NCI-H2227 (cell line): ENCODE results near the gene PCDHGA4.
A peak's percentile ranks its signal among the peaks of the same experiment; 100 is the strongest.
"Not testable (repeated sequence)": the region's sequence is repeated elsewhere in the genome, so short reads cannot be mapped to it uniquely, and the experiment has no call there.

Experiments used
- DNase-seq: peaks from one replicate; lab custom pipeline; 2025; ENCODE audit not compliant: unreplicated experiment; lab: John Stamatoyannopoulos, UW

Gene PCDHGA4

GRCh38 chr5:141382469-141383294, 27.9 kb downstream of the PCDHGA4 start, which contains the start of gene PCDHGA7:
PCDHGA7 (plus strand) TSS chr5:141382742; CDS start chr5:141382900, 158 bp downstream.
- DNase-seq: peak; percentile 50

- DNase-seq: no peak
Observed at GRCh38 chr5:141383345-141383744, 28.5 kb downstream of the PCDHGA4 start.

GRCh38 chr5:141384471-141385267, 29.8 kb downstream of the PCDHGA4 start:
- DNase-seq: no peak

DNA sequence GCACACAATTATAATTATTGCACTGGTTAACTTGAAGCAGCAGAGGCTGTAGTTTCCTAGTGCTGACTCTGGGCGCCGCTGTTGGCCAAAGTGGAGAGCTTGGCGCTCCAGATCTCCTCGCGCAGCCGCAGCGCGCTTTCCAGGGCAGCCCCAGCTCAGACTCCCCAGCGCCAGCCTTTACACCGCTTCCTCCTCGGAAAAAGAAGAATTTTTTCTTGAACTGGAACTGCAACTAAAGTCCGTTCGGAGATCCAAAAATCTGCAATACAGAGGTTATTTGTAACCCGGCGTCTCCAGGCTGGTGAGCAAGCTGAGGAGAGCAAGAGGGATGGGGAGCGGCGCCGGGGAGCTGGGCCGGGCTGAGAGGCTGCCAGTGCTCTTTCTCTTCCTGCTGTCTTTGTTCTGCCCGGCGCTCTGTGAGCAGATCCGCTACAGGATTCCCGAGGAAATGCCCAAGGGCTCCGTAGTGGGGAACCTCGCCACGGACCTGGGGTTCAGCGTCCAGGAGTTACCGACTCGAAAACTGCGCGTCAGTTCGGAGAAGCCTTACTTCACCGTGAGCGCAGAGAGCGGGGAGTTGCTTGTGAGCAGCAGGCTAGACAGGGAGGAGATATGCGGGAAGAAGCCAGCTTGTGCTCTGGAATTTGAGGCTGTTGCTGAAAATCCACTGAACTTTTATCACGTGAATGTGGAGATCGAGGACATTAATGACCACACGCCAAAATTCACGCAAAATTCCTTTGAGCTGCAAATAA, 32.9 kb downstream of the PCDHGA4 start, which contains the start of gene PCDHGB4:
Gene PCDHGB4 (plus strand): TSS at position 142 of the 755 bp plus-strand sequence. CDS start 187 bp downstream, at position 329.
- DNase-seq: not testable (repeated sequence)

DNA sequence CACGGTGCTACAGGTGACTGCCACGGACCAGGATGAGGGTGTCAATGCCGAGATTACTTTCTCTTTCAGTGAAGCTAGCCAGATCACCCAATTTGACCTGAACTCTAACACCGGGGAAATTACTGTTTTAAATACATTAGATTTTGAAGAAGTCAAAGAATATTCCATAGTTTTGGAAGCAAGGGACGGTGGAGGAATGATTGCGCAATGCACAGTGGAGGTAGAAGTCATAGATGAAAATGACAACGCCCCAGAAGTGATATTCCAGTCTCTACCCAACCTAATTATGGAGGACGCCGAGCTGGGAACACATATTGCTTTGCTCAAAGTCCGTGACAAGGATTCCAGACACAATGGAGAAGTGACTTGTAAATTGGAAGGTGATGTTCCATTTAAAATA, 33.8 kb downstream of the PCDHGA4 start:
- DNase-seq: no peak

GRCh38 chr5:141389153-141390042, 34.6 kb downstream of the PCDHGA4 start:
- no peak for DNase-seq

DNA sequence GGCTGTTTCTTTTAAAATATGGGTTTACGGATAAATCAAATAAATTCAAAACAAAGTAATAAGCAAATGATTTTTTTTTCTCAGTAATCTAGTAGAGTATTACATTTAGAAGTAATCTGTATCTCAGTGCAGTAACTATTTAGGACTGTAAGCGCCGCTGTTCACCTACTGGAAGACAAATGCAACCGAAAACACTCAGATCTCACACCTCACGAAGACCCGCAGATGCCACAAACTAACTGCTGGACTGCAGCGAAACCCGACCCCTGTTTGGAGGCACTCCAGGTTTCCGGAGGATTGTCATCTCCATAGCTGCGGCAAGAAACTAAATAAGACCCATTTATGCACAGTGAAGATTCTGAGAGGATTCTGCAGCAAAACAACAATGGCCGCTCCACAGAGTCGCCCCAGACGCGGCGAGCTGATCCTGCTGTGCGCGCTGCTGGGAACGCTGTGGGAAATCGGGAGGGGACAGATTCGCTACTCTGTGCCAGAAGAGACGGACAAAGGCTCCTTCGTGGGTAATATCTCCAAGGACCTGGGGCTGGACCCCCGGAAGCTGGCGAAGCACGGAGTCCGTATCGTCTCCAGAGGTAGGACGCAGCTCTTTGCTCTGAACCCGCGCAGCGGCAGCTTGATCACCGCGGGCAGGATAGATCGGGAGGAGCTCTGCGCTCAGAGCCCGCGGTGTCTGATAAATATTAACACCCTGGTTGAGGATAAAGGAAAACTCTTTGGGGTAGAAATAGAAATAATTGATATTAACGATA, 37.8 kb downstream of the PCDHGA4 start, which contains the start of gene PCDHGA8:
Gene PCDHGA8 (plus strand): TSS at position 205 of the 770 bp plus-strand sequence. CDS start 181 bp downstream, at position 386.
- DNase-seq: no peak

- no peak for DNase-seq
Observed at GRCh38 chr5:141393267-141393666, 38.4 kb downstream of the PCDHGA4 start.

GRCh38 chr5:141394401-141395187, 39.8 kb downstream of the PCDHGA4 start:
- DNase-seq: not testable (repeated sequence)

DNA sequence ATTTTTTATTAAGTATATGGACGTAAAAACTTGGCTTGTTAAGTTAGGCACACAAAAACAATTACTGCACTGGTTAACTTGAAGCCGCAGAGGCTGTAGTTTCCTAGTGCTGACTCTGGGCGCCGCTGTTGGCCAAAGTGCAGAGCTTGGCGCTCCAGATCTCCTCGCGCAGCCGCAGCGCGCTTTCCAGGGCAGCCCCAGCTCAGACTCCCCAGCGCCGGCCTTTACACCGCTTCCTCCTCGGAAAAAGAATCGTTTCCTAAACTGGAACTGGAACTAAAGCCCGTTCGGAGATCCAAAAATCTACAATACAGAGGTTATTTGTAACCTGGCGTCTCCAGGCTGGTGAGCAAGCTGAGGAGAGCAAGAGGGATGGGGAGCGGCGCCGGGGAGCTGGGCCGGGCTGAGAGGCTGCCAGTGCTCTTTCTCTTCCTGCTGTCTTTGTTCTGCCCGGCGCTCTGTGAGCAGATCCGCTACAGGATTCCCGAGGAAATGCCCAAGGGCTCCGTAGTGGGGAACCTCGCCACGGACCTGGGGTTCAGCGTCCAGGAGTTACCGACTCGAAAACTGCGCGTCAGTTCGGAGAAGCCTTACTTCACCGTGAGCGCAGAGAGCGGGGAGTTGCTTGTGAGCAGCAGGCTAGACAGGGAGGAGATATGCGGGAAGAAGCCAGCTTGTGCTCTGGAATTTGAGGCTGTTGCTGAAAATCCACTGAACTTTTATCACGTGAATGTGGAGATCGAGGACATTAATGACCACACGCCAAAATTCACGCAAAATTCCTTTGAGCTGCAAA, 43.1 kb downstream of the PCDHGA4 start, which contains the start of gene PCDHGB5:
Gene PCDHGB5 (plus strand): TSS at position 192 of the 796 bp plus-strand sequence. CDS start 181 bp downstream, at position 373.
- peak; percentile 1 for DNase-seq

DNA sequence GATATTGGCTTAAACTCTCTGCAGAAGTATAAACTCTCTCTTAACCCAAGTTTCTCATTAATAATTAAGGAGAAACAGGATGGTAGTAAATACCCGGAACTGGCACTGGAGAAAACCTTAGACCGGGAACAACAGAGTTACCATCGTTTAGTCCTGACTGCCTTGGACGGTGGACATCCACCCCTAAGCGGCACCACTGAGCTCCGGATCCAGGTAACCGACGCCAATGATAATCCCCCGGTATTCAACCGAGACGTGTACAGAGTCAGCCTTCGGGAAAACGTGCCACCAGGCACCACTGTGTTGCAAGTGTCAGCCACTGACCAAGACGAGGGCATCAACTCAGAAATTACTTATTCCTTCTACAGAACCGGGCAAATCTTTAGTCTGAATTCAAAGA, 43.8 kb downstream of the PCDHGA4 start:
- no peak for DNase-seq

GRCh38 chr5:141399555-141400258, 44.9 kb downstream of the PCDHGA4 start:
- no peak for DNase-seq

DNA sequence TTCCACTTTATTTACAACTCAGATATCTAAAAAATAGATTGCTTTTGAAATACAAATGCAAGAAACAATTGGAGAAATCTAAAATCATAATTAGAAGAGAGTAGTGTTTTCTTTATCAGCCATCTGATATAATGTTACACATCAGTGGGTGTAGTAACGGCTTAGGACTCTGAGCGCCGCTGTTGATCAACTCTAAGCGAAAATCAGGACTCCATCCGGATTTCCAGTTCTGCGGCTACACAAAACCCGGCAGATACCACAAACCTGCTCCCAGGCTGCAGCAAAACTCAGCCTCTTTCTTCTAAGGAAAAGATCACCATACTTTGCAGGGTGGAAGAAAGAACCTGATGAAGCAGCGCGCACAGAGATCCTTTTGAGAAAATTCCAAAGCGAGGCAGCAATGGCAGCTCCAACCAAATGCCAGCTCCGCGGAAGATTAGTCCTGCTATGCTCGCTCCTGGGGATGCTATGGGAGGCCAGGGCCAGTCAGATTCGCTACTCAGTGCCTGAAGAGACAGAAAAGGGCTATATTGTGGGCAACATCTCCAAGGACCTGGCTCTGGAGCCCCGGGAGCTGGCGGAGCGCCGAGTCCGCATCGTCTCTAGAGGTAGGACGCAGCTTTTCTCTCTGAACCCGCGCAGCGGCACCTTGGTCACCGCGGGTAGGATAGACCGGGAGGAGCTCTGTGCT, 47.9 kb downstream of the PCDHGA4 start, which contains the start of gene PCDHGA9:
Gene PCDHGA9 (plus strand): TSS at position 226 of the 691 bp plus-strand sequence. CDS start 175 bp downstream, at position 401.
- DNase-seq: no peak

DNA sequence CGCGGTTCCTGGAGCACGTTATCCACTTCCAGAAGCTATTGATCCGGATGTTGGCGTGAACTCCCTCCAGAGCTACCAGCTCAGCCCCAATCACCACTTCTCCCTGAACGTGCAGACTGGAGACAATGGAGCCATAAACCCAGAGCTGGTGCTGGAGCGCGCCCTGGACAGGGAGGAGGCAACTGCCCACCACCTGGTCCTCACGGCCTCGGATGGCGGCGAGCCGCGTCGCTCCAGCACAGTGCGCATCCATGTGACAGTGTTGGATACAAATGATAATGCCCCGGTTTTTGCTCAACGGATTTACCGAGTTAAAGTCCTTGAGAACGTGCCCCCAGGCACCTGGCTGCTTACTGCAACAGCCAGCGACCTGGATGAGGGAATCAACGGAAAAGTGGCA, 48.6 kb downstream of the PCDHGA4 start:
- no peak for DNase-seq
